Measurements from ENCODE around the gene STXBP2.

STXBP2 gene

GRCh38 chr19:7612282-7613274, 24.3 kb upstream of the STXBP2 start:
- DNase-seq (ENCODE audit: extremely low read depth in 1 of 2, low read depth in 1 of 2) = no peak

- no peak for DNase-seq (ENCODE audit: extremely low read depth in 1 of 2, low read depth in 1 of 2)
Observed at GRCh38 chr19:7614859-7615741, 21.8 kb upstream of the STXBP2 start.

- no peak for DNase-seq (ENCODE audit: extremely low read depth in 1 of 2, low read depth in 1 of 2)
Observed at GRCh38 chr19:7617172-7617571, 19.7 kb upstream of the STXBP2 start.

- DNase-seq (ENCODE audit: extremely low read depth in 1 of 2, low read depth in 1 of 2) = no peak
Observed at GRCh38 chr19:7617735-7618134, 19.2 kb upstream of the STXBP2 start.

- no peak for DNase-seq (ENCODE audit: extremely low read depth in 1 of 2, low read depth in 1 of 2)
Observed at GRCh38 chr19:7618348-7618747, 18.6 kb upstream of the STXBP2 start.

- no peak for DNase-seq (ENCODE audit: extremely low read depth in 1 of 2, low read depth in 1 of 2)
Observed at GRCh38 chr19:7618771-7619510, 18.0 kb upstream of the STXBP2 start.

- DNase-seq (ENCODE audit: extremely low read depth in 1 of 2, low read depth in 1 of 2) = no peak
Observed at GRCh38 chr19:7619671-7620441, 17.1 kb upstream of the STXBP2 start.

GRCh38 chr19:7620442-7621412, 16.2 kb upstream of the STXBP2 start:
- DNase-seq (ENCODE audit: extremely low read depth in 1 of 2, low read depth in 1 of 2) = no peak

- DNase-seq (ENCODE audit: extremely low read depth in 1 of 2, low read depth in 1 of 2) = no peak
Observed at GRCh38 chr19:7622933-7623685, 13.8 kb upstream of the STXBP2 start.

GRCh38 chr19:7623725-7624603, 12.9 kb upstream of the STXBP2 start:
- DNase-seq (ENCODE audit: extremely low read depth in 1 of 2, low read depth in 1 of 2) = no peak

- no peak for DNase-seq (ENCODE audit: extremely low read depth in 1 of 2, low read depth in 1 of 2)
Observed at GRCh38 chr19:7624810-7625209, 12.1 kb upstream of the STXBP2 start.

GRCh38 chr19:7625763-7626372, 11.0 kb upstream of the STXBP2 start:
- DNase-seq (ENCODE audit: extremely low read depth in 1 of 2, low read depth in 1 of 2) = no peak

- DNase-seq (ENCODE audit: extremely low read depth in 1 of 2, low read depth in 1 of 2) = no peak
Observed at GRCh38 chr19:7627166-7627565, 9.7 kb upstream of the STXBP2 start.

GRCh38 chr19:7628589-7629311, 8.2 kb upstream of the STXBP2 start:
- no peak for DNase-seq (ENCODE audit: extremely low read depth in 1 of 2, low read depth in 1 of 2)

GRCh38 chr19:7629347-7630054, 7.4 kb upstream of the STXBP2 start, which contains the start of the genes PET100 and XAB2:
PET100 (plus strand) TSS chr19:7629793; CDS start chr19:7629834, 41 bp downstream.
XAB2 (minus strand) TSS chr19:7629545; CDS start chr19:7629527, 18 bp downstream.
- peak; percentile 83 to 92 for DNase-seq (ENCODE audit: extremely low read depth in 1 of 2, low read depth in 1 of 2)
